GM21528 (cell line): ENCODE measurements around the gene RPS27.
"Not testable (repeated sequence)": the region's sequence is repeated elsewhere in the genome, so short reads cannot be mapped to it uniquely, and the experiment has no call there.

ENCODE experiments used
- ATAC-seq: cut with Tn5 transposase; IDR thresholded peaks from one replicate; pipeline ENCODE4 v1.9.1; 2021; ENCODE audit warnings: mild to moderate bottlenecking, moderate library complexity; ENCODE audit not compliant: unreplicated experiment, low FRiP score

RPS27 gene

GRCh38 chr1:153984123-153984894 lies 6.3 kb upstream of the RPS27 start:
- no peak for ATAC-seq

GRCh38 chr1:153985341-153985912 lies 5.1 kb upstream of the RPS27 start:
- ATAC-seq, result no peak

- no peak for ATAC-seq
Observed at GRCh38 chr1:153985941-153986761, 4.4 kb upstream of the RPS27 start, which contains the start of gene RAB13. RAB13 (minus strand) TSS chr1:153986339; CDS start chr1:153986236, 103 bp downstream.

- no peak for ATAC-seq
Observed at GRCh38 chr1:153987621-153988020, 2.9 kb upstream of the RPS27 start.

GRCh38 chr1:153991151-153991630 lies 629 bp downstream of the RPS27 start:
- ATAC-seq, result no peak

GRCh38 chr1:153991806-153992205 lies 1.2 kb downstream of the RPS27 start:
- ATAC-seq, result no peak

GRCh38 chr1:153995202-153995601 lies 4.6 kb downstream of the RPS27 start:
- ATAC-seq, result no peak

GRCh38 chr1:153995640-153996039 lies 5.1 kb downstream of the RPS27 start:
- no peak for ATAC-seq

GRCh38 chr1:153996882-153997281 lies 6.3 kb downstream of the RPS27 start:
- not testable (repeated sequence) for ATAC-seq

GRCh38 chr1:154000420-154000819 lies 9.9 kb downstream of the RPS27 start:
- no peak for ATAC-seq

- ATAC-seq, result no peak
Observed at GRCh38 chr1:154006136-154006535, 15.6 kb downstream of the RPS27 start.

- no peak for ATAC-seq
Observed at GRCh38 chr1:154012129-154012528, 21.6 kb downstream of the RPS27 start.

GRCh38 chr1:154012543-154012942 lies 22.0 kb downstream of the RPS27 start:
- ATAC-seq, result not testable (repeated sequence)

GRCh38 chr1:154014154-154014907 lies 23.8 kb downstream of the RPS27 start:
- ATAC-seq, result no peak

- no peak for ATAC-seq
Observed at GRCh38 chr1:154019269-154019668, 28.7 kb downstream of the RPS27 start.

- ATAC-seq, result no peak
Observed at GRCh38 chr1:154019940-154020339, 29.4 kb downstream of the RPS27 start.

GRCh38 chr1:154033697-154034096 lies 43.1 kb downstream of the RPS27 start:
- ATAC-seq, result not testable (repeated sequence)
